Sigmoid colon (tissue), 7 donors: ENCODE results near the gene MOV10L1. TPM values are rescaled to one million over a fixed set of nuclear protein-coding genes. Genes with fewer than 3 reads are reported as not detected.
A peak's percentile ranks its signal among the peaks of the same experiment; 100 is the strongest.

ENCODE experiments used
- DNase-seq: peaks from one replicate; pipeline ENCODE4 v3.0.0-alpha.2; 2019
- H3K27ac ChIP-seq, 4 donors: fragments of 200-600 bp; sonication (generic); one replicate each; pipeline ENCODE4 v1.5.1; 2016 to 2019; ENCODE audit warnings: mild to moderate bottlenecking in 1 of 4
- H3K27me3 ChIP-seq, 3 donors: fragments of 200-600 bp; sonication (generic); one replicate each; pipeline ENCODE4 v1.5.1; 2019; ENCODE audit warnings: mild to moderate bottlenecking in 1 of 3
- H3K36me3 ChIP-seq, 4 donors: fragments of 200-600 bp; sonication (generic); one replicate each; pipeline ENCODE4 v1.5.1; 2016 to 2019
- H3K4me1 ChIP-seq, 4 donors: fragments of 200-600 bp; sonication (generic); one replicate each; pipeline ENCODE4 v1.5.1; 2017 to 2019
- H3K4me3 ChIP-seq, 4 donors: fragments of 200-600 bp; sonication (generic); one replicate each; pipeline ENCODE4 v1.5.1; 2017 to 2019; ENCODE audit warnings: mild to moderate bottlenecking in 2 of 4, moderate library complexity in 1 of 4
- H3K9me3 ChIP-seq, 4 donors: fragments of 200-600 bp in 3 of 4; sonication (generic) in 3 of 4; one replicate each; pipeline versions ENCODE4 v1.5.1 to v1.6.1; 2013 to 2019
- EP300 ChIP-seq, 4 donors: sonication (generic); formaldehyde crosslinking; IDR thresholded peaks; one replicate each; pipeline ENCODE4 v1.6.1; 2017; ENCODE audit warnings: antibody characterized with exemption in 4 of 4
- POLR2A ChIP-seq, 2 donors: fragments of 450-650 bp; IDR thresholded peaks; one replicate each; pipeline ENCODE4 v1.6.1; 2016; ENCODE audit warnings: antibody characterized with exemption in 2 of 2, mild to moderate bottlenecking in 2 of 2, moderate library complexity in 2 of 2
- POLR2AphosphoS5 ChIP-seq, 4 donors: sonication (generic); formaldehyde crosslinking; IDR thresholded peaks; one replicate each; pipeline ENCODE4 v1.6.1; 2017; ENCODE audit warnings: antibody characterized with exemption in 4 of 4
- WGBS, 2 donors: extraction: QIAGEN DNeasy Blood & Tissue Kit; methylation state at CpG; one replicate each; pipeline ENCODE4 v1.1.7; 2013; 5-methylcytosine and 5-hydroxymethylcytosine counted together
- intact Hi-C: fragments of 100-400 bp; cut with DNase I; formaldehyde crosslinking; loops from one replicate; pipeline ENCODE4 v1.15.1; 2023
- polyA plus RNA-seq, 3 donors: library from polyadenylated mRNA; stranded (reverse); fragments of 200-250 nt; gene quantifications; one replicate each; pipeline ENCODE4 v1.2.3, GENCODE V29; 2013
- total RNA-seq, 4 donors: library from RNA; depleted of rRNA; stranded (reverse); fragments of >200 nt; gene quantifications; one replicate each; pipeline ENCODE4 v1.1.0, GENCODE V29; 2016
- TF ChIP-seq, protein P1 (sequence below), 4 experiments: fragments of 450-650 bp in 3 of 4; fragments of 200-600 bp in 1 of 4; IDR thresholded peaks; one replicate each; pipeline ENCODE4 v1.5.1; 2016 to 2019; ENCODE audit warnings: antibody characterized with exemption in 4 of 4, mild to moderate bottlenecking in 3 of 4, moderate library complexity in 2 of 4
- donor health status: healthy with polysubstance abuse.
- donor health status: Bipolar disorder and iron deficiency.
- donor health status: healthy.

The MOV10L1 gene
- total and polyA plus RNA-seq, 7 donors: 0.47 to 5.6 (median 1.8) TPM; not detected in 2

- DNase-seq: peak; percentile 47
- TF ChIP-seq POLR2A (IDR thresholded peaks at IDR 0.05): no peak
- no peak for TF ChIP-seq POLR2AphosphoS5 (IDR thresholded peaks at IDR 0.05)
- TF ChIP-seq EP300 (IDR thresholded peaks at IDR 0.05): no peak
- TF ChIP-seq, protein P1, sequence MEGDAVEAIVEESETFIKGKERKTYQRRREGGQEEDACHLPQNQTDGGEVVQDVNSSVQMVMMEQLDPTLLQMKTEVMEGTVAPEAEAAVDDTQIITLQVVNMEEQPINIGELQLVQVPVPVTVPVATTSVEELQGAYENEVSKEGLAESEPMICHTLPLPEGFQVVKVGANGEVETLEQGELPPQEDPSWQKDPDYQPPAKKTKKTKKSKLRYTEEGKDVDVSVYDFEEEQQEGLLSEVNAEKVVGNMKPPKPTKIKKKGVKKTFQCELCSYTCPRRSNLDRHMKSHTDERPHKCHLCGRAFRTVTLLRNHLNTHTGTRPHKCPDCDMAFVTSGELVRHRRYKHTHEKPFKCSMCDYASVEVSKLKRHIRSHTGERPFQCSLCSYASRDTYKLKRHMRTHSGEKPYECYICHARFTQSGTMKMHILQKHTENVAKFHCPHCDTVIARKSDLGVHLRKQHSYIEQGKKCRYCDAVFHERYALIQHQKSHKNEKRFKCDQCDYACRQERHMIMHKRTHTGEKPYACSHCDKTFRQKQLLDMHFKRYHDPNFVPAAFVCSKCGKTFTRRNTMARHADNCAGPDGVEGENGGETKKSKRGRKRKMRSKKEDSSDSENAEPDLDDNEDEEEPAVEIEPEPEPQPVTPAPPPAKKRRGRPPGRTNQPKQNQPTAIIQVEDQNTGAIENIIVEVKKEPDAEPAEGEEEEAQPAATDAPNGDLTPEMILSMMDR (IDR thresholded peaks at IDR 0.05): no peak
- H3K4me3 ChIP-seq: peak overlapping the region in 3 of 4 donors; percentile 44 to 56 (median 53)
- WGBS, 2 donors: 1% methylated on average over 70 of the region's 70 CpGs
- no peaks in the 10 kb centered on the region for H3K36me3 ChIP-seq
- intact Hi-C loops: no loop called here
- peaks cover 17 to 52% (median 33%) of the 10 kb centered on the region in 3 donors for H3K27me3 ChIP-seq
- H3K9me3 ChIP-seq: no peaks in the 10 kb centered on the region
- no peak overlapping the region for H3K27ac ChIP-seq
- H3K4me1 ChIP-seq: peaks cover 0 to 16% (median 14%) of the 10 kb centered on the region in 4 donors
These were observed 80.1 kb downstream of the MOV10L1 start for GRCh38 chr22:50169774-50170341.

- H3K27ac ChIP-seq: no peak within 1 kb of the TSS
- TF ChIP-seq POLR2A (IDR thresholded peaks at IDR 0.05): no peak
- TF ChIP-seq POLR2AphosphoS5 (IDR thresholded peaks at IDR 0.05): no peak
- TF ChIP-seq, protein P1 (IDR thresholded peaks at IDR 0.05): no peak
- no peak for TF ChIP-seq EP300 (IDR thresholded peaks at IDR 0.05)
- peaks cover 17 to 52% (median 33%) of the 10 kb centered on the region in 3 donors for H3K27me3 ChIP-seq
- no peaks in the 10 kb centered on the region for H3K9me3 ChIP-seq
- 5 to 14% methylated on average over 105 of the region's 105 CpGs for WGBS, 2 donors
- H3K4me3 ChIP-seq: peak within 1 kb of the TSS in 3 of 4 donors; percentile 44 to 56 (median 53)
- H3K4me1 ChIP-seq: peaks cover 0 to 16% (median 14%) of the 10 kb centered on the region in 4 donors
- no peaks in the 10 kb centered on the region for H3K36me3 ChIP-seq
- DNase-seq: no peak
- intact Hi-C loops: no loop called here
These were observed 80.9 kb downstream of the MOV10L1 start, which contains the start of gene PANX2 for GRCh38 chr22:50170453-50171318. PANX2 (plus strand) TSS chr22:50170731; CDS start chr22:50170731, 0 bp downstream.

- Histone ChIP-seq H3K9me3 (no peaks in the 10 kb centered on the region), H3K27me3 (peaks cover 17 to 55% (median 33%) of the 10 kb centered on the region in 3 donors)
- 53 to 73% methylated on average over 15 of the region's 15 CpGs for WGBS, 2 donors
These were observed 81.6 kb downstream of the MOV10L1 start for GRCh38 chr22:50171319-50171964.

GRCh38 chr22:50171965-50172421, 82.2 kb downstream of the MOV10L1 start:
- no peaks in the 10 kb centered on the region for H3K36me3 ChIP-seq
- peaks cover 17 to 60% (median 33%) of the 10 kb centered on the region in 3 donors for H3K27me3 ChIP-seq
- no peak overlapping the region for H3K4me3 ChIP-seq
- TF ChIP-seq EP300 (IDR thresholded peaks at IDR 0.05): no peak
- intact Hi-C loops: no loop called here
- no peaks in the 10 kb centered on the region for H3K9me3 ChIP-seq
- WGBS, 2 donors: 56 to 77% methylated on average over 13 of the region's 13 CpGs
- H3K27ac ChIP-seq: no peak overlapping the region
- no peak for DNase-seq
- peaks cover 0 to 16% (median 14%) of the 10 kb centered on the region in 4 donors for H3K4me1 ChIP-seq

More at GRCh38 chr22:50171319-50171964, 81.6 kb downstream of the MOV10L1 start:
- H3K4me1 ChIP-seq: peaks cover 0 to 16% (median 14%) of the 10 kb centered on the region in 4 donors
- no peaks in the 10 kb centered on the region for H3K36me3 ChIP-seq
- no peak overlapping the region for H3K4me3 ChIP-seq
- TF ChIP-seq POLR2AphosphoS5 (IDR thresholded peaks at IDR 0.05) (no peak), POLR2A (IDR thresholded peaks at IDR 0.05) (no peak), EP300 (IDR thresholded peaks at IDR 0.05) (no peak)
- TF ChIP-seq, protein P1 (IDR thresholded peaks at IDR 0.05): no peak
- intact Hi-C loops: no loop called here
- DNase-seq: no peak
- H3K27ac ChIP-seq: no peak overlapping the region
